Ascending aorta (tissue), 2 donors: ENCODE measurements around the gene ROCK2. TPM values are rescaled to one million over a fixed set of nuclear protein-coding genes. Genes with fewer than 3 reads are reported as not detected.

ENCODE experiments used
- DNase-seq, 2 donors: peaks; one replicate each; pipeline ENCODE4 v3.0.0-alpha.2; 2019; ENCODE audit warnings: low spot score in 2 of 2
- H3K27ac ChIP-seq, 2 donors: fragments of 200-600 bp; sonication (generic); one replicate each; pipeline ENCODE4 v1.5.1; 2016 to 2017; ENCODE audit warnings: mild to moderate bottlenecking in 1 of 2
- H3K27me3 ChIP-seq: fragments of 200-600 bp; sonication (generic); one replicate; pipeline ENCODE4 v1.5.1; 2017
- H3K36me3 ChIP-seq, 2 donors: fragments of 200-600 bp; sonication (generic); one replicate each; pipeline ENCODE4 v1.5.1; 2016
- H3K4me1 ChIP-seq, 2 donors: fragments of 200-600 bp; sonication (generic); one replicate each; pipeline ENCODE4 v1.5.1; 2016 to 2017; ENCODE audit warnings: mild to moderate bottlenecking in 1 of 2
- H3K4me3 ChIP-seq, 2 donors: fragments of 200-600 bp; sonication (generic); one replicate each; pipeline ENCODE4 v1.5.1; 2016 to 2017; ENCODE audit warnings: mild to moderate bottlenecking in 1 of 2
- H3K9me3 ChIP-seq, 2 donors: fragments of 200-600 bp; sonication (generic); one replicate each; pipeline ENCODE4 v1.5.1; 2016
- intact Hi-C: fragments of 100-400 bp; cut with DNase I; formaldehyde crosslinking; loops from one replicate; pipeline ENCODE4 v1.15.1; 2023
- total RNA-seq: library from RNA; depleted of rRNA; stranded (reverse); fragments of >200 nt; gene quantifications from one replicate; pipeline ENCODE4 v1.1.0, GENCODE V29; 2016
- TF ChIP-seq, protein P1 (sequence below), 3 experiments: fragments of 200-600 bp in 2 of 3; fragments of 450-650 bp in 1 of 3; sonication (generic) in 2 of 3; IDR thresholded peaks; one replicate each; pipeline ENCODE4 v1.5.1; 2016 to 2019; ENCODE audit warnings: antibody characterized with exemption in 3 of 3, mild to moderate bottlenecking in 1 of 3, moderate library complexity in 1 of 3

Gene ROCK2
- total RNA-seq, 1 donor from 2014 or later, result 33.0 TPM

DNA sequence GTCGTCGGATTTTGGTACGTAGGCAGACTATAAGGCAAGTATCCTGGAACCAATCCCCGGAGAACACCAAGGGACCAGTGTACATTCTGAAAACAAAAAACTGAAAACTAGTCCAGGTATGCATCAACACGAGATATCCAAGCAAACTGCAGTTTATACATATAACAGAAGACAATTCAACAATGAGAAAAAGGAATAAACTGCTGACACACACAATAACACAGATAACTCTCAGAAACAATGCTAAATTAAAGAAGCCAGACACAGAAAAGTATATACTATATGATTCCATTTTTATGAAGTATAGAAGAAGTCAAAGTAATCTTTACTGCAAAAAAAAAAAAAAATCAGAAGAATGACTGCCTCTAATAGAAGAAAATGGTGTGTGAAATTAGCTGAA is 5.9 kb downstream of the ROCK2 start:
- peaks cover 0 to 19% of the 10 kb centered on the region in 2 donors for H3K4me1 ChIP-seq

GRCh38 chr2:11337909-11338308 is 6.5 kb downstream of the ROCK2 start:
- H3K36me3 ChIP-seq, result no peaks in the 10 kb centered on the region
- H3K27me3 ChIP-seq, result no peaks in the 10 kb centered on the region
- no peaks in the 10 kb centered on the region for H3K9me3 ChIP-seq
- peak overlapping the region in 1 of 2 donors; percentile 28 for H3K27ac ChIP-seq
- DNase-seq, result no peak
- no peak overlapping the region for H3K4me3 ChIP-seq
- intact Hi-C loops, result no loop called here
- TF ChIP-seq, protein P1, sequence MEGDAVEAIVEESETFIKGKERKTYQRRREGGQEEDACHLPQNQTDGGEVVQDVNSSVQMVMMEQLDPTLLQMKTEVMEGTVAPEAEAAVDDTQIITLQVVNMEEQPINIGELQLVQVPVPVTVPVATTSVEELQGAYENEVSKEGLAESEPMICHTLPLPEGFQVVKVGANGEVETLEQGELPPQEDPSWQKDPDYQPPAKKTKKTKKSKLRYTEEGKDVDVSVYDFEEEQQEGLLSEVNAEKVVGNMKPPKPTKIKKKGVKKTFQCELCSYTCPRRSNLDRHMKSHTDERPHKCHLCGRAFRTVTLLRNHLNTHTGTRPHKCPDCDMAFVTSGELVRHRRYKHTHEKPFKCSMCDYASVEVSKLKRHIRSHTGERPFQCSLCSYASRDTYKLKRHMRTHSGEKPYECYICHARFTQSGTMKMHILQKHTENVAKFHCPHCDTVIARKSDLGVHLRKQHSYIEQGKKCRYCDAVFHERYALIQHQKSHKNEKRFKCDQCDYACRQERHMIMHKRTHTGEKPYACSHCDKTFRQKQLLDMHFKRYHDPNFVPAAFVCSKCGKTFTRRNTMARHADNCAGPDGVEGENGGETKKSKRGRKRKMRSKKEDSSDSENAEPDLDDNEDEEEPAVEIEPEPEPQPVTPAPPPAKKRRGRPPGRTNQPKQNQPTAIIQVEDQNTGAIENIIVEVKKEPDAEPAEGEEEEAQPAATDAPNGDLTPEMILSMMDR (IDR thresholded peaks at IDR 0.05), result no peak
- H3K4me1 ChIP-seq, result peaks cover 0 to 19% of the 10 kb centered on the region in 2 donors

More for the DNA sequence above, 5.9 kb downstream of the ROCK2 start:
- Histone ChIP-seq H3K36me3 (no peaks in the 10 kb centered on the region), H3K27ac (no peak overlapping the region), H3K4me3 (no peak overlapping the region), H3K9me3 (no peaks in the 10 kb centered on the region), H3K27me3 (no peaks in the 10 kb centered on the region)
- intact Hi-C loops, result no loop called here
- no peak for DNase-seq
- TF ChIP-seq, protein P1 (IDR thresholded peaks at IDR 0.05), result no peak

- peak overlapping the region in 1 of 2 donors; percentile 35 for H3K27ac ChIP-seq
Observed at GRCh38 chr2:11336189-11336588, 8.2 kb downstream of the ROCK2 start.

DNA sequence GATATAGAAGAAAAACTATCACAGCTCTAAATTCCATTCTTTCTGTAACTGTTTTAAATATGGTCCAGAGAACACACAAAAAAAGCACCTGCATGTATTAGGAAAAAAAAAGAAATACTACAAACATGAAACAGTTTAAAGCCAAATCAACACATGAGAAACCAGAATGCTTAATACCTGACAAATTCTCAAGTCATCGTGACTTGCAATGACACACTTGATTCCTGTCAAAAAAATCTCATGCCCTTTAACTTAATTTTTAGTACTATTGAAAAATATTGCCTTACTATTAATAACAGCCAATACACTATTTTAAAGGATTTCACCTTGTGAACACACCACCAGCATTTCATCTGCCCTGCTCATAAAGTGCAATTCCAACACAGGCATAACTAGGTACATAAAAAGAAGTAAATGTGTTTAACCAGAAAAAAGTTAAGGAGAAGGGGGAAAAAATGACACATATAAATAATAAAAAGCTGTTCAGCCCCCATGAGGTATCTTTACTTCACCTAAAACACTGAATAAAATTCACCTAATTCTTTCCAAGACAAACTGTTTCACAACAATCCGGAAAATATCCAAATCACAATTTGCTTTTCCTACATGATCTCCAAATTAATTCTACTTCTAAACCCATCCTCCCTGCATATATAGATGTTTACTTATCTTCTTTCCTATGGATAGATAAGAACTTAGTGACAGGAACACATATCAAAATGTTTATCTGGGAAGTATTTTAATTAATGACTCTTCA is 10.8 kb downstream of the ROCK2 start:
- intact Hi-C loops, result no loop called here
- H3K4me3 ChIP-seq, result no peak overlapping the region
- no peaks in the 10 kb centered on the region for H3K36me3 ChIP-seq
- H3K4me1 ChIP-seq, result peaks cover 0 to 10% of the 10 kb centered on the region in 2 donors
- no peak for DNase-seq
- no peak overlapping the region for H3K27ac ChIP-seq
- H3K27me3 ChIP-seq, result no peaks in the 10 kb centered on the region
- H3K9me3 ChIP-seq, result peaks cover 0 to 5% of the 10 kb centered on the region in 2 donors
- TF ChIP-seq, protein P1 (IDR thresholded peaks at IDR 0.05), result no peak

More at GRCh38 chr2:11336189-11336588, 8.2 kb downstream of the ROCK2 start:
- Histone ChIP-seq H3K4me1 (peaks cover 0 to 18% of the 10 kb centered on the region in 2 donors), H3K4me3 (no peak overlapping the region), H3K27me3 (no peaks in the 10 kb centered on the region), H3K36me3 (no peaks in the 10 kb centered on the region), H3K9me3 (peaks cover 0 to 5% of the 10 kb centered on the region in 2 donors)
- intact Hi-C loops, result no loop called here
- no peak for DNase-seq
- TF ChIP-seq, protein P1 (IDR thresholded peaks at IDR 0.05), result no peak

- TF ChIP-seq, protein P1 (IDR thresholded peaks at IDR 0.05), result no peak
- H3K4me1 ChIP-seq, result peaks cover 0 to 5% of the 10 kb centered on the region in 2 donors
- intact Hi-C loops, result no loop called here
Observed at GRCh38 chr2:11332596-11332995, 11.8 kb downstream of the ROCK2 start.

More at GRCh38 chr2:11332596-11332995, 11.8 kb downstream of the ROCK2 start:
- Histone ChIP-seq H3K27ac (no peak overlapping the region), H3K9me3 (peaks cover 0 to 5% of the 10 kb centered on the region in 2 donors), H3K36me3 (no peaks in the 10 kb centered on the region), H3K27me3 (no peaks in the 10 kb centered on the region), H3K4me3 (no peak overlapping the region)
- no peak for DNase-seq
